ENCODE data around the gene DDN.

GRCh38 chr12:49021292-49021915, 22.2 kb upstream of the DDN start:
- no peak for TF ChIP-seq CTCF (IDR thresholded peaks at IDR 0.05)
- TF ChIP-seq POLR2A (IDR thresholded peaks at IDR 0.05), result no peak
